IPS-18c (cell line): ENCODE measurements around the gene CSF2.

Source experiments
- H3K4me3 ChIP-seq: 2 replicates; pipeline ENCODE4 v1.7.0; 2013; ENCODE audit warnings: low read depth, mild to moderate bottlenecking, low read length, moderate library complexity; ENCODE audit not compliant: insufficient read depth
- H3K9me3 ChIP-seq: one replicate; pipeline ENCODE4 v1.6.1; 2013; ENCODE audit warnings: mild to moderate bottlenecking, low read length, moderate library complexity; ENCODE audit not compliant: control insufficient read depth, insufficient read depth

Gene CSF2

GRCh38 chr5:132052520-132052919 is 21.1 kb upstream of the CSF2 start:
- Histone ChIP-seq H3K9me3 (peaks cover 4% of the 10 kb centered on the region), H3K4me3 (no peak overlapping the region)

- Histone ChIP-seq H3K4me3 (no peak overlapping the region), H3K9me3 (peaks cover 4% of the 10 kb centered on the region)
Observed at GRCh38 chr5:132053483-132053882, 20.1 kb upstream of the CSF2 start.

- Histone ChIP-seq H3K9me3 (peaks cover 4% of the 10 kb centered on the region), H3K4me3 (no peak overlapping the region)
Observed at GRCh38 chr5:132054031-132054696, 19.4 kb upstream of the CSF2 start.

GRCh38 chr5:132054697-132055440 is 18.7 kb upstream of the CSF2 start:
- no peak overlapping the region for H3K4me3 ChIP-seq

GRCh38 chr5:132055441-132055807 is 18.2 kb upstream of the CSF2 start:
- H3K9me3 ChIP-seq, result peaks cover 4% of the 10 kb centered on the region
- H3K4me3 ChIP-seq, result no peak overlapping the region

More at GRCh38 chr5:132054697-132055440, 18.7 kb upstream of the CSF2 start:
- H3K9me3 ChIP-seq, result peaks cover 4% of the 10 kb centered on the region

- H3K4me3 ChIP-seq, result no peak overlapping the region
Observed at GRCh38 chr5:132055808-132056609, 17.6 kb upstream of the CSF2 start.

GRCh38 chr5:132056610-132057497 is 16.7 kb upstream of the CSF2 start:
- H3K9me3 ChIP-seq, result peaks cover 4% of the 10 kb centered on the region

More at GRCh38 chr5:132055808-132056609, 17.6 kb upstream of the CSF2 start:
- peaks cover 4% of the 10 kb centered on the region for H3K9me3 ChIP-seq

GRCh38 chr5:132057498-132058255 is 15.9 kb upstream of the CSF2 start:
- H3K4me3 ChIP-seq, result no peak overlapping the region
- H3K9me3 ChIP-seq, result peaks cover 4% of the 10 kb centered on the region

More at GRCh38 chr5:132056610-132057497, 16.7 kb upstream of the CSF2 start:
- H3K4me3 ChIP-seq, result no peak overlapping the region

GRCh38 chr5:132058646-132059042 is 14.9 kb upstream of the CSF2 start:
- H3K9me3 ChIP-seq, result peaks cover 4% of the 10 kb centered on the region
- H3K4me3 ChIP-seq, result no peak overlapping the region

- Histone ChIP-seq H3K4me3 (no peak overlapping the region), H3K9me3 (peaks cover 4% of the 10 kb centered on the region)
Observed at GRCh38 chr5:132059043-132059695, 14.4 kb upstream of the CSF2 start.

GRCh38 chr5:132059696-132060500 is 13.7 kb upstream of the CSF2 start:
- Histone ChIP-seq H3K4me3 (no peak overlapping the region), H3K9me3 (peaks cover 4% of the 10 kb centered on the region)

- Histone ChIP-seq H3K9me3 (no peaks in the 10 kb centered on the region), H3K4me3 (no peak within 1 kb of the TSS)
Observed at GRCh38 chr5:132060501-132061161, 13.0 kb upstream of the CSF2 start, which contains the start of gene IL3. Gene IL3, plus strand, starts transcription at chr5:132060655. Its CDS starts 52 bp downstream, at chr5:132060707.

GRCh38 chr5:132063090-132063911 is 10.3 kb upstream of the CSF2 start:
- no peak overlapping the region for H3K4me3 ChIP-seq
- no peaks in the 10 kb centered on the region for H3K9me3 ChIP-seq

- Histone ChIP-seq H3K9me3 (no peaks in the 10 kb centered on the region), H3K4me3 (no peak overlapping the region)
Observed at GRCh38 chr5:132064140-132064539, 9.4 kb upstream of the CSF2 start.
